NB4 (cell line): ENCODE measurements around the gene UBE2D2.

ENCODE experiments used
- CTCF ChIP-seq: IDR thresholded peaks from one replicate; pipeline ENCODE4 v1.5.1; 2012; ENCODE audit warnings: low read depth, low read length
- POLR2A ChIP-seq: IDR thresholded peaks from 2 replicates; pipeline ENCODE4 v1.6.1; 2011; ENCODE audit warnings: mild to moderate bottlenecking; ENCODE audit not compliant: insufficient read length; ENCODE audit errors: extremely low read depth

- no peak for TF ChIP-seq CTCF
- TF ChIP-seq POLR2A, result no peak
Measured at GRCh38 chr5:139637438-139638089, 76.4 kb downstream of the UBE2D2 start.
